Measurements from ENCODE around the gene ARMC2. TPM values are rescaled to one million over a fixed set of nuclear protein-coding genes. Genes with fewer than 3 reads are reported as not detected.

The ARMC2 gene
- total and polyA plus RNA-seq, 2 donors (not counting 1 experiment from before 2014, with no cell fraction given) = 4.8 to 9.9 TPM

- H3K27me3 Mint-ChIP-seq = no peaks in the 10 kb centered on the region
Measured at GRCh38 chr6:108968325-108969316, 120.4 kb downstream of the ARMC2 start.

More at GRCh38 chr6:108968325-108969316, 120.4 kb downstream of the ARMC2 start:
- 92% methylated on average over 7 of the region's 14 CpGs for WGBS (ENCODE audit: insufficient coverage)
- peaks cover 8 to 9% of the 10 kb centered on the region in 2 donors for H3K4me1 ChIP-seq (ENCODE audit: control insufficient read depth in 2 of 2, insufficient read depth in 2 of 2, low read length in 2 of 2)
- H3K79me2 ChIP-seq (ENCODE audit: control insufficient read depth, insufficient read depth, low read length) = no peaks in the 10 kb centered on the region
- TF ChIP-seq EZH2 (IDR thresholded peaks at IDR 0.05; ENCODE audit: borderline replicate concordance, insufficient read depth, low read depth, low read length, poor library complexity, severe bottlenecking) (no peak), CTCF (IDR thresholded peaks at IDR 0.05) (no peak)
- H3K9ac ChIP-seq (ENCODE audit: low read length) = no peak overlapping the region
- ChIA-PET POLR2A (no interaction called here), CTCF (interaction anchor here (1.3 to 1.5 kb wide), 2 partner anchors 9 to 76 kb away, joined by 3 read pairs; no protein-coding TSS in a partner anchor)
- H3K27me3 ChIP-seq (replicated peaks in 1 of 4; ENCODE audit: control extremely low read depth in 1 of 4, control insufficient read depth in 3 of 4, insufficient read depth in 4 of 4, low read length in 3 of 4) = no peaks in the 10 kb centered on the region
- H3K36me3 ChIP-seq (replicated peaks in 1 of 2; ENCODE audit: control extremely low read depth in 1 of 2, control insufficient read depth in 1 of 2, extremely low read depth in 1 of 2, insufficient read depth in 2 of 2, low read length in 1 of 2) = no peaks in the 10 kb centered on the region
- H4K20me1 ChIP-seq (ENCODE audit: control insufficient read depth, insufficient read depth, low read length, poor library complexity, severe bottlenecking) = no peaks in the 10 kb centered on the region
- ATAC-seq (ENCODE audit: low read depth) (no peak), DNase-seq (no peak)
- Mint-ChIP-seq H3K27ac (no peak overlapping the region), H3K4me1 (peaks cover 8% of the 10 kb centered on the region), H3K9me3 (ENCODE audit: insufficient read depth) (no peaks in the 10 kb centered on the region), H3K4me3 (no peak overlapping the region)
- no peak overlapping the region for H3K4me2 ChIP-seq (replicated peaks; ENCODE audit: low read depth, low read length, poor library complexity, severe bottlenecking)
- H2AFZ ChIP-seq (ENCODE audit: insufficient read depth, low read depth, low read length, poor library complexity, severe bottlenecking) = peak overlapping the region; percentile 32
- intact Hi-C loops (cut with micrococcal nuclease) = no loop called here
- H3K27ac ChIP-seq (ENCODE audit: low read length in 2 of 2) = no peak overlapping the region
- H3K4me3 ChIP-seq (ENCODE audit: control extremely low read depth in 1 of 5, extremely low read depth in 1 of 5, insufficient read depth in 1 of 5, low read depth in 2 of 5, low read length in 4 of 5) = no peak overlapping the region
- no peaks in the 10 kb centered on the region for H3K9me3 ChIP-seq (ENCODE audit: control extremely low read depth in 1 of 3, control insufficient read depth in 2 of 3, insufficient read depth in 1 of 3, low read length in 2 of 3)

Data from B cell (primary cell).